Measurements from ENCODE around the gene KCTD20.
"Not testable (repeated sequence)": the region's sequence is repeated elsewhere in the genome, so short reads cannot be mapped to it uniquely, and the experiment has no call there.

The KCTD20 gene

DNA sequence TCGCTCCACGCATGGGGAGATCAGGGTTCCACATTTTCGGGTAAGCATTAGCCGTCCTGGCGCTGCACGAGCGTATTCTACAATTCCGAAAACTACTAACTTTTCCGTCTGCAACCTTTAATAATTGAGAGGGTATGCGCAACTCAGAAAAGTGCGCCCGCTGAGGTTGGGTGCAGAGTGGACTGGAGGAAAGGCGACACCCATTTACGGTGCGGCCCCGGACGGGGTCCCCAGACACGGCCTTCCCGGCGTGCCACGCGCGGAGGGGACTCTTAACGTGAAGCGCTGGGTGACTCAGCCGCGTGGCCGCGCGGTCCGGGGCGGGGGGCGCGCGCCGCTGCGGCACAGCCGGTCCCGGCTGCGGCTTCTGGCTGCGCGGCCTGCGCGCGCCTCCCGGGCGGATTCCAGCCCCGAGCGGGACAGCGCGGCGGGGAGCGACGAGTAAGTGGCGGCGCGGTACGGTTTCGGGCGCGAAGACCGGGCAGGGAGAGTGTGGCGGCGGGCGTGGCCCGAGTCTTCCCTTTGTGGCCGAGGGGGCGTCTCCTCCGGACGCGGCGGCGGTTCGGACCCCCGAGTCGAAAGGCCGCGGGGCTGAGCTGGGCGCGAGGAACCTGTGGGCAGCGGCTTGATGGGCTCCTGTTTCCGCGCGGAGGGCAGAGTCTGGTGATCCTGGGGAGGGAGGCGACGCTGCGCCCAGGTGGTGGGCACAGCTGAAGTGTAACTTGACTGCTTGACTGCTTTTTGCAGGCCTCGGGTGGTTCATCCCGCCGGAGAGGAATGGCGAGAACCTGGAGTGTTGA is at the start of gene KCTD20, which contains the start of gene PXT1:
TSS of gene KCTD20 (plus strand) at position 330 of the 800 bp plus-strand sequence. CDS start 27,098 bp downstream, outside the sequence.
TSS of gene PXT1 (minus strand) at position 184 of the 800 bp plus-strand sequence. CDS start 16,772 bp downstream, outside the sequence.
- DNase-seq (ENCODE audit: low spot score), result peak; percentile 90

GRCh38 chr6:36399970-36400369 is 42.8 kb upstream of the KCTD20 start:
- DNase-seq (ENCODE audit: low spot score), result no peak

- DNase-seq (ENCODE audit: low spot score), result no peak
Observed at GRCh38 chr6:36402481-36402880, 40.3 kb upstream of the KCTD20 start.

GRCh38 chr6:36404164-36404563 is 38.6 kb upstream of the KCTD20 start:
- DNase-seq (ENCODE audit: low spot score), result no peak

DNA sequence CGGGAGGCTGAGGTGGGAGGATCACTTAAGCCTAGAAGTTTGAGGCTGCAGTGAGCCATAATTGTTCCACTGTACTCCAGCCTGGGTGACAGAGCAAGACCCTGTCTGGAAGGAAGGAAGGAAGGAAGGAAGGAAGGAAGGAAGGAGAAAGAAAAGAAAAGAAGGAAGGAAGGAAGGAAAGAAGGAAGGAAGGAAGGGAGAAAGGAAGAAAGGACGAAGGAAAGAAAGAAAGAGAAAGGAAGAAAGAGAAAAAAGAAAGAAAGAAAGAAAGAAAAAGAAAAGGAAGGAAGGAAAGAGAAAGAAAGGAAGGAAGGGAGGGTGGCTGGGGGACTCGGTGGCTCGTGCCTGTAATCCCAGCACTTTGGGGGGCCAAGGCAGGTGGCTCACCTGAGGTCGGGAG is 33.1 kb upstream of the KCTD20 start:
- DNase-seq (ENCODE audit: low spot score), result not testable (repeated sequence)

GRCh38 chr6:36413489-36414480 is 29.0 kb upstream of the KCTD20 start:
- DNase-seq (ENCODE audit: low spot score), result no peak

DNA sequence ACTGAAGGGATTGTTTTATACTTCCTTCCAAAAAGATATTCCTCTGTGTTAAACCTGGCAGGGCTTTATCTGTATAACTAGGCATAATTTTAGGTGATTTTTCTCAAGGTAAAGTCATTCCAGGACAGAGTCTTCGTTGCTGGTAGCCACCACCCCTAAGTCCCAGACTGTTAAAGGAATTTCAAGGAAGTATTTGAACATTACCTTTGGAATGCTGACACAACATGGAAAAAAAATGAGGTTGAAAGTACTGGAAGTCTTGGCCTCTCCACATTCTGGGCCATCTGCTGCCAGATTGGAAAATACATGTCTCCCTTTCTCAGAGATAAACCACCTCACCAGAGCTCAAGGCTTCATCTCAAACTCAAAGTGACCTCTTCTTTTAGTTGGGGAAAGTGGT is 28.3 kb upstream of the KCTD20 start:
- no peak for DNase-seq (ENCODE audit: low spot score)

- no peak for DNase-seq (ENCODE audit: low spot score)
Observed at GRCh38 chr6:36418558-36418957, 24.2 kb upstream of the KCTD20 start.

- no peak for DNase-seq (ENCODE audit: low spot score)
Observed at GRCh38 chr6:36419310-36419709, 23.5 kb upstream of the KCTD20 start.

- no peak for DNase-seq (ENCODE audit: low spot score)
Observed at GRCh38 chr6:36422714-36423100, 20.1 kb upstream of the KCTD20 start.

GRCh38 chr6:36423101-36423824 is 19.5 kb upstream of the KCTD20 start:
- DNase-seq (ENCODE audit: low spot score), result peak; percentile 97

DNA sequence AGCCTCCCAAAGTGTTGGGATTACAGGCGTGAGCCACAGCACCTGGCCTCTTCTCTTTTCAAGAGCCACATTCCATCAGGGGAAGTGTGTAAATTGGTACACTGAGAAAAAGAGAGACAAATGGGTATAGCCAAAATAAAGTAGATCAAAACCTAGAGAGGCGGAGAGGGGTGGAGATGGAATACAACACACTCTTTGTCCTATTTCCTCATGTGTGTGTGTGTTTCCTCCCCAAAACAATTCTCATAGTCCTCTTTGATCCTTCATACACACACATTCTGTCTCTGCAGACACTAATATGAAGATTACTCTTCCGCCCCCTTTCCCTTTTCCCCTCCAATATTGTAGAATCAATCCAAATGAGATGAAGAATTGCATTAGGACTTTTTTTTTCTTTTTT is 16.2 kb upstream of the KCTD20 start:
- no peak for DNase-seq (ENCODE audit: low spot score)

- DNase-seq (ENCODE audit: low spot score), result no peak
Observed at GRCh38 chr6:36428911-36429310, 13.9 kb upstream of the KCTD20 start.

DNA sequence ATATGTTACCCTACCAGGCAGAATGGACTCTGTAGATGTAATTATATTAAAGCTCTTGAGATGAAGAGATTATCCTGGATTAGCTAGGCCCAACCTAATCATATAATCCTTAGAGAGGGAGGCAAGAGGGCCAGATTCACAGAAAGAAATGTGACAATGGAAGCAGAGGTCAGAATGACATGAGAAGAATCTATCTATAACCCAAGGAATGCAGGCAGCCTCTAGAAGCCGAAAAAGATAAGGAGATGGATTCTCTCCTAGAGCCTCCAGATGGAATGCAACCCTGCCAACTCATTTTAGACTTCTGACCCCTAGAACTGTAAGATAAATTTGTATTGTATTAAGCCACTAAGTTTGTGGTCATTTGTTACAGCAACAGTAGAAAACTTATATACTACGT is 12.4 kb upstream of the KCTD20 start:
- no peak for DNase-seq (ENCODE audit: low spot score)

DNA sequence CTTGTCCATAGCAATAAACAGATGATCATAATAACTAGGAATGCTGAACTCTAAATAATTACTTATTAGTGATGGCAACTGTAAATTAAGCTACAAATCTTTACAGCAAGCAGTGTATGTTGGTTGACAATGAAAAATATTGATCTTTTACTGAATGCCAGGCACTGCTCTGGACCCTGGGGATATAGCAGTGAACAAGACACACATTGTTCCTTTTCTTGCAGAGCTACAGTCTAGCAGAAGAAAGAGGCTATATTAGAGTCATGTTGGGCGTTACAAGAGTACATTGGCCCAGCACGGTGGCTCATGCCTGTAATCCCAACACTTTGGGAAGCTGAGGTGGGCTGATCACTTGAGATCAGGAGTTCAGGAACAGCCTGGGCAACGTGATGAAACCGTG is 11.6 kb upstream of the KCTD20 start:
- DNase-seq (ENCODE audit: low spot score), result no peak

- no peak for DNase-seq (ENCODE audit: low spot score)
Observed at GRCh38 chr6:36432151-36432671, 10.6 kb upstream of the KCTD20 start.

- no peak for DNase-seq (ENCODE audit: low spot score)
Observed at GRCh38 chr6:36436466-36436865, 6.3 kb upstream of the KCTD20 start.

DNA sequence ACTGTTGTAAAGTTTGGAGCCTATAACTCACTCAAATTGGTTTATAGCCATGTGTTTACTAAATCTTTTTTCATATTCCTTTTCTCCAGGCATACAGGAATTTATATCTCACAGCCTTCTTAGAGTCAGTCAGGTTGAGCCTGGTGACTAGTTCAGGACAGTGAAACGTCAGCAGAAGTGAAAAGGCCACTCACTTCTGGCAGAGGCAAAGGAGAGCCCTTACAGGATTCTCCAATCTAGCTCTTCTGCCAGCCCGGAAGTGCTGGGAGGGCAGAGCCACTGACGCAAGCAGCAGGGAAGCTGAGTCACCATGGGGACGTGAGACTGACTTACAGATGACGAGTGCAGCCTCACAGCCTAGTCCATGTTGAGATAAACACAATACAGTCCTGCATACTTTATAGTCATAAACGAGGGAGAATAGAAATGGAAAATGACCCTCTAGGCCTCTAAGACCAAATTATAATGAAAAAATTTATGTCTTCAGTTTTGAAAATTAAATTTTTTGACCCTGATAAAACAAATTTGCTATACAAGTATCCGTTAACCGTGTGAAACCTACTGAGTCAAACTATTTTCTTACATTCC is 1.4 kb upstream of the KCTD20 start:
- DNase-seq (ENCODE audit: low spot score), result peak; percentile 88

GRCh38 chr6:36442103-36442670 is 613 bp upstream of the KCTD20 start:
- DNase-seq (ENCODE audit: low spot score), result no peak

GRCh38 chr6:36443471-36444428 is 950 bp downstream of the KCTD20 start:
- DNase-seq (ENCODE audit: low spot score), result no peak
